Gastrocnemius medialis (tissue), 4 donors: Measurements from ENCODE around the gene TMEM106A.

ENCODE experiments used
- POLR2A ChIP-seq, 2 donors: fragments of 450-650 bp; IDR thresholded peaks; one replicate each; pipeline ENCODE4 v1.6.1; 2017; ENCODE audit warnings: antibody characterized with exemption in 2 of 2, mild to moderate bottlenecking in 2 of 2, moderate library complexity in 2 of 2
- TF ChIP-seq, protein P1 (sequence below), 5 experiments: fragments of 450-650 bp in 3 of 5; fragments of 200-600 bp in 2 of 5; sonication (generic) in 2 of 5; IDR thresholded peaks in 4 of 5; conservative IDR thresholded peaks in 1 of 5; 1 replicate in 4 of 5; 2 replicates in 1 of 5; pipeline ENCODE4 v1.5.1; 2016 to 2019; ENCODE audit warnings: antibody characterized with exemption in 5 of 5, mild to moderate bottlenecking in 3 of 5, moderate library complexity in 3 of 5

DNA sequence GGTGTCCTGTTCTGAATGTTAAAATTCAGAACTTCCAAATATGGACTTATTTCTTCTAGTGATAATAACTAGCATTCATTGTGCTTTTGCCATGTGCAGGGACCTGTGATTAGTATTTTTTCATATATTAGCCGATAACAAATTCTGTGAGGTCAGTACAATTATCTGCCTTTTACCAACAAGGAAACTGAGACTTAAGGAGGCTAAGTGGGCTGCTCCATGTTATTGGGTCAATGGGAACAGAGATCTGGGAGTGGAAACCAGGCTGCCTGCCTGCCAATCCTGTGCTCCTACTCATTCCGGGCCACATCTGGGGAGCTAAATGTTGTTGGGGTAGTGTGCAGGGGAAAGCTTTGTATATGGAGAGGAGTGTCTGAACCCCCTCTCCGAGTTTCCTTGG lies 3.7 kb downstream of the TMEM106A start:
- TF ChIP-seq, protein P1, sequence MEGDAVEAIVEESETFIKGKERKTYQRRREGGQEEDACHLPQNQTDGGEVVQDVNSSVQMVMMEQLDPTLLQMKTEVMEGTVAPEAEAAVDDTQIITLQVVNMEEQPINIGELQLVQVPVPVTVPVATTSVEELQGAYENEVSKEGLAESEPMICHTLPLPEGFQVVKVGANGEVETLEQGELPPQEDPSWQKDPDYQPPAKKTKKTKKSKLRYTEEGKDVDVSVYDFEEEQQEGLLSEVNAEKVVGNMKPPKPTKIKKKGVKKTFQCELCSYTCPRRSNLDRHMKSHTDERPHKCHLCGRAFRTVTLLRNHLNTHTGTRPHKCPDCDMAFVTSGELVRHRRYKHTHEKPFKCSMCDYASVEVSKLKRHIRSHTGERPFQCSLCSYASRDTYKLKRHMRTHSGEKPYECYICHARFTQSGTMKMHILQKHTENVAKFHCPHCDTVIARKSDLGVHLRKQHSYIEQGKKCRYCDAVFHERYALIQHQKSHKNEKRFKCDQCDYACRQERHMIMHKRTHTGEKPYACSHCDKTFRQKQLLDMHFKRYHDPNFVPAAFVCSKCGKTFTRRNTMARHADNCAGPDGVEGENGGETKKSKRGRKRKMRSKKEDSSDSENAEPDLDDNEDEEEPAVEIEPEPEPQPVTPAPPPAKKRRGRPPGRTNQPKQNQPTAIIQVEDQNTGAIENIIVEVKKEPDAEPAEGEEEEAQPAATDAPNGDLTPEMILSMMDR (IDR thresholded peaks at IDR 0.05 in 4 of 5, conservative IDR thresholded peaks at IDR 0.05 in 1 of 5), result no peak
- no peak for TF ChIP-seq POLR2A (IDR thresholded peaks at IDR 0.05)
